DMS 273 (cell line): ENCODE results near the gene C6orf62.
"Not testable (repeated sequence)": the region's sequence is repeated elsewhere in the genome, so short reads cannot be mapped to it uniquely, and the experiment has no call there.

Source experiments
- DNase-seq: peaks from one replicate; lab custom pipeline; 2025; ENCODE audit not compliant: unreplicated experiment; lab: John Stamatoyannopoulos, UW

C6orf62 gene

DNA sequence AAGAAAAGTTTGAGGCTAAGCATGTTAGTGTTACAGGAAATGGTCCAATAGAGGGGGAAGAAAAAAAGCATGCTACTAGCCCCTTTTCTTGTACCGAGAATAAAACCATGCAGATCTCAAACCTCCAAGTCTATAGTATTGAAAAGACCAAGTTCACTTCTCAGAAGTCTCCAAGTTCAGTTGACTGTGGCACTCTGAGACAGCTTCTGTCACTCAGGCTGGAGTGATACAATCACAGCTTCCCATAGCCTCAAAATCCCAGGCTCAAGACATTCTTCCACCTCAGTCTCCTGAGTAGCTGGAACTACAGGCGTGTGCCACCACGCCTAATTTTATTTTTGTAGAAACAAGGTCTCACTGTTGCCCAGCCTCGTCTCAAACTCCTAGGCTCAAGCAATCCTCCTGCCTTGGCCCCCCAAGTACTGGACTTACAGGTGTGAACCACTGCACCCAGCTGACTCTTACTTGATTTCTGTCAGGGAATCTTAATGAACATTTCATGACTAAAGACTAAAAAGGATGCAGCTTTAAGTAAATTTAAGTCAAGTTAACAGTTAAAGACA is 16.2 kb downstream of the C6orf62 start:
- no peak for DNase-seq

DNA sequence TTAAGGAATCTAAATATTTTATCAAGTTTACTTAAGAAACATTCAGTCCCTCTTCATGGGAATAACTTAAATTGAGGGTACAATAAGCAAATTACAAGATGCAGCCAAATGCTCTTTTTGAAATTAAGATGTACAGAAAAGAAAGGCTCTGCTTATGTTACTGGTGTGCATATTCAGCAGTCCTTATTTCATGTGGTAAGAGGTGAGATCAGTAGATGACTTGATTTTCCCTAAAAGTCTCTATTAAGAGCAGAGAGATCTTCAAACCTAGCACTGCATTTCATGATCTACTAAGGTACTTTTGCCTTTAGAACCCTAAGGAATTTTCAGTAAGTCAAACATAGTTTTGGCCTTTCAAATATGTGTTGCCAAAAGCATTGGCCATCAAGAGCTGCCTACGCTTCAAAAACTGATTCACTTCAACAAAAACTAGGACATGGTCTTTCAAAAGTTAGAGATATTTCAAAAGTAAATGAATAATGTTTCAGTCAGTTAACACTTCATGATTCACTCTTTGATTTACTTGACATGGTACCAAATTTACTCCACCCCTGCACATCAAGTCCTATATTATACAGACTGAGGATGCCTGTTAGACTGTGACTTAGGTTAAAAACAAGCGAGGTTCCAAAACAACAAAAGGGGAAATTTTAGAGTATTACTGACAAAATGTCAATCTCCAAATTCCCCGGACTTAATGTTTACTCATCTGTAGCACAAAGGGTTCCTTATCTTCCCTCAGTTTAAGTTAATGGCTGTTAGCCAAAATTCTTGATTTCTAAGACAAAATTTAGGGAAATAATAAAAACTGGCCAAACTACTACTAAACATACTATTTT is 19.2 kb downstream of the C6orf62 start:
- no peak for DNase-seq

DNA sequence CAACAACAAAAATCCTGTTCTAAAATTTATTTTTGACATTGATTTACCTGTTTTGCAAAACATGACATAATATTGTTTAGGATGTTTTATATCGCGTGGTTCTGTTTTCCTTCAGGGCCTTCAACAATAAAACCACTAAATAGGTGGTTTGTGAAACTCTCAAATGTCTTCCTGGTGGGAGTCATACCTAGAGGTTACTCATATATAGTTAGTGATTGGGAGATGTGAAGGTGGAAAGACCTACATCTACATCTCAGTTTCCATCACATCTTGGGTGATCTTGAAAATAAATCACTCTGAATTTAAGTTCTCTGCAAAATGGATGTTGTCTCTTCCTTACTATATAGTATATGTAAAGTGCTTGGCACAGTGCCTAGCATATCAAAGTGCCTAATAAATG is 22.9 kb downstream of the C6orf62 start:
- DNase-seq = no peak

DNA sequence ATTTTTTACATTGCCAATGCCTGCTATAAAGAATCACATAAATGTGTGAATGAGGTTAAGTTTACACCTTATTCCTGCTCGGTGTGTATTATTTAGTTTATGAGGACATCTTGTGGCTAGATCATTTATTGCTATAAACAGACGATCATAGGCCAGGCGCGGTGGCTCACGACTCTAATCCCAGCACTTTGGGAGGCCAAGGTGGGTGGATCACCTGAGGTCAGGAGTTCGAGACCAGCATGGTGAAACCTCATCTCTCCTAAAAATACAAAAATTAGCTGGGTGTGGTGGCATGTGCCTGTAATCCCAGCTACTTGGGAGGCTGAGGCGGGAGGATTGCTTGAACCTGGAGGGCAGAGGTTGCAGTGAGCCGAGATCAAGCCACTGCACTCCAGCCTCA is 23.3 kb downstream of the C6orf62 start:
- peak; percentile 68 for DNase-seq

DNA sequence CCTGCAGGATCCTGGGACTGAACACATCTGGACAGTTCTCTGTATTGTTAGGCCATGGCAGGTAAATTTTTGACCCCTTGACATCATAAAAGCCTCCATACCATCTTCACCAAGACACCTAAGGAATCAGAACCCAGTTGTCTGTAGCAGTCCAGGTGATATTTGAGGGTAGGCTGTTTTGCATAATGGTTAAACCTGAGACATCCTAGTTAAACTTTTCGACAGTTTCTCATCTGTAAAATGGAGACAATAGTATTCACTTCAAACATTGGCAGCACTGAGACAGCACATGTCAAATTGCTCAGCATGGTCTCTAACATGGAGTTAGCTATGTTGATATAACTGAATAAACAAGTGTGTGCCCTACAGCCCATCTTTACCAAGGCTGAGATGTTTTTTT is 24.8 kb downstream of the C6orf62 start:
- DNase-seq = no peak

DNA sequence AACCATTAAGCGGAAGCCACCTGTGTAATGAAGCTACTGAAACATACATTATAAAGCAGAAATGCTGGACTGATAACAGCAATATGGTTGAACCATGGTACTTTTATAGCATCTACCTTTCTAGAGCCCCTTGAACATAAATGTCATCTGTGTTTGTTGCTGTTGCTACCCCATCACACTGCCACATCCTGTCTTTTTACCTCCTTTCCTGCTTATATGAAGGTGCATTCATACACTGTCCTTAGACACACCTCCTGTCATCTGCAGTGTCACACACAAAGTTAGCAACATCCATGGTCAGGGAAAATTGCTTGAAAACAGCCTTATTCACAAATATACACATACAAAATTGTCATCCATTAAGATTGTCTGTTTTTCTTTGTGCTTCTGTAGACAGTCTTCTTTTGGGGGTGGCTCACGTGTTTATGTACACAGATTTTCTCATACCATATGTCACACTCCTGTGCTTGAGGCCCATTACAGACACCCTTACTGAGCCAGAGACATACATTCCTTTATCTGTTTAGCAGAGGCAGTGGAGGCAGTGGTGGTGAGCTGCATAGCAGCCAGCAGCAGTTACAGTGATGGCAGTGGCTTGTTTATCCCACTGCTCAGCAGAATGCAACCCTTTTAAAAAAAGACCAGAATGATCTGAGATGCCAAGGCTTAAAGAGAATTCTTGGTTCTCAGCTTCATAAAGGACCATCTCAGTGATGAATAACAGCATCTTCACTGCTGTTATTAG is 25.9 kb downstream of the C6orf62 start:
- DNase-seq = peak; percentile 17

DNA sequence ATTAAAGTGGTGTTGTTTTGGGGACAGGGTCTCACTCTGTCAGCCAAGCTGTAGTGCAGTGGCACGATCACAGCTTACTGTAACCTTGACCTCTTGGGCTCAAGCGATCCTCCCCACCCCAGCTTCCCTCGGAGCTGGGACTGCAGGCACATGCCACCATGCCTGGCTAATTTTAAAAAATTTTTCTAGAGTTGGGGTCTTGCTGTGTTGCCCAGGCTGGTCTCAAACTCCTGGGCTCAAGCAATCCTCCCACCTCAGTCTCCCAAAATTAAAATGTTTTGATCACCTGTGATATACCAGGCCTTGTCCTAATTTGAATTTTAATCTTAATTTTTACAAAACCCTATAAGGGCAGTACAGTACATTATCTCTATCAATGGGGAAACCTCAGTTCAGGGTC is 26.5 kb downstream of the C6orf62 start:
- DNase-seq = no peak

DNA sequence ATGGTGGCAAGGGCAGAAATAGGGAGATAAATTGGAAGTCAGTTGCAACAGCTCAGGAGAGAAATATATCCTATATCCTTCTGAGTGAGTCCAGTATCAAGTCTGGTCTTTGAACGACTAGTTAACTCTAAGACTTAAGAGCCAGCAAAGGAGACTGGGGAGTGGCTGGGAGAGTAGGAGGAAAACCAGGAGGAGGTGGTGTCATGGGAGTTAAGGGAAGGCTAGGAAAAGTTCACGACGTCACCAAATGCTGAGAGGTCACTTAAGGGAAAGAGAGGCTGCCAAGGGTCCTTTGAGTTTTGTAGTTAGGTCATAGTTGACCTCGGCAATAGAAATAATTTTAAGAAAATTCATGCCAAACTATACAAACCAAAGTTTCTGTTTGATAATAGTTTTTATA is 27.0 kb downstream of the C6orf62 start:
- no peak for DNase-seq

DNA sequence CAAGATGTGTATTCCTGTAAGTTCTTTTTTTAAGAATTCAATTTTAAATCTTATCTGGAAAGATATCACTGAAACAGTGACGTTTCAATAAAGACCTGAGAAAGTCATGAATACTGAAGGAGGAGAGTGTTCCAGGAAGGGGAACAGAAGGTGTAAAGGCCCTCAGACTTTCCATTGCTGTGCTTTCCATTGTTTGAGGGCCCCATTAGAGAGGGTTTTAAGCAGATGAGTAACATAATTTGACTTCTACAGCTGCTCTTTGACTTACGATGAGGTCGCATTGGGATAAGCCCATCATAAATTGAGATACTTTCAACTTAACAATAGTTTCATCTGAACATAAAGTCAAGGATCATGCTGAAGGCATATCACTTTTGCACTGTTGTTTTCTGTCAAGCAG is 27.4 kb downstream of the C6orf62 start:
- no peak for DNase-seq

DNA sequence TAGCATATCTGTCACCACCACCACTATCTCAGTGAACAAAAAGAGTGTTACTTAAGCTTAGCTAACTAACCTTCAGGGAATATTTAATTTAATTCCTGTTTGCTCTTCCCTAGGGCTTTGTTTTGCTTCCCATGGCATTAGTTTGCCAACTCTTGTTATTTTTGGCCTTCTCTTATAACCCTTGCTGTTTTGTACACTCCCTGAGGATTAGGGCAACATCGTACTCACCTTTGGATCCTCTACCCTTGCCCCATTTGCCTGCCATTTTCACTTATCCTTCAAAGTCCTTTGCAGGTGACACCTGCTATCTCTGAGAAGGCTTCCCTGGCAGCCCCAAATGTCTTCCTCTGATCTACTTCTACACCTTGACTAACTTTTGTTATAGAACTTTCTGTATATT is 28.4 kb downstream of the C6orf62 start:
- DNase-seq = no peak

DNA sequence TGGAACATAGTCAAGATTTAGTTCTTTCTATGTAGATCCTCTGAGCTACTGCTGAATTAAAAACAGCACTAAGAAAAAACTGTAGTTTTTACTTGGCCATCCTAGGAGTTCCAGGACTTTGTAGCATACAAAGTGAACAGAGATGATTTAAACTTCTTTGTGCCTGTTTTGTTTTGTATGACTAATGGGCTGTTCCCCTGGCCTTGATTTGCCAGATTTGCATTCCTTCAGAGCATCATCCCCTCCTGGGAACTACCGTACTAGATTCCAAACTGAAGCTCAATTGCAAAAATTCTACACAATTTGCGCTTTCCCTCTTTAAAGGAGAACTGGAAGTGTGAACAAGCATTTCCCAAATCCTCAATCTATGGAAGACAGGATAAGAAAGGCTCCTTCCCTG is 29.0 kb downstream of the C6orf62 start:
- no peak for DNase-seq

DNA sequence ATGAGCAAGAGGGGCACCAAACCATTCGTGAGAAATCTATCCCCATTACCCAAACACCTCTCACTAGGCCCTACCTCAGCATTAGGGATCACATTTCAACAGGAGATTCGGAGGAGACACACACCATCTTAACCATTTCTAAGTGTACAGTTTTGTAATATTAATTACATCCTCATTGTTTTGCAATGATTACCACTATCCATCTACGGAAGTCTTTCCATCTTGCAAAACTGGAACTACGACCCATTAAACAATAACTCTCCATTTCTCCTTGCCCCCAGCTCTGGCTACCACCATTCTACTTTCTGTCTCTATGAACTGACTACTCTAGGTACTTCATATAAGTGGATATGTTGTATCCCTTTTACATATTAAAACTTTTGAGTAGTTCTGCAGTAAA is 32.0 kb downstream of the C6orf62 start:
- no peak for DNase-seq

DNA sequence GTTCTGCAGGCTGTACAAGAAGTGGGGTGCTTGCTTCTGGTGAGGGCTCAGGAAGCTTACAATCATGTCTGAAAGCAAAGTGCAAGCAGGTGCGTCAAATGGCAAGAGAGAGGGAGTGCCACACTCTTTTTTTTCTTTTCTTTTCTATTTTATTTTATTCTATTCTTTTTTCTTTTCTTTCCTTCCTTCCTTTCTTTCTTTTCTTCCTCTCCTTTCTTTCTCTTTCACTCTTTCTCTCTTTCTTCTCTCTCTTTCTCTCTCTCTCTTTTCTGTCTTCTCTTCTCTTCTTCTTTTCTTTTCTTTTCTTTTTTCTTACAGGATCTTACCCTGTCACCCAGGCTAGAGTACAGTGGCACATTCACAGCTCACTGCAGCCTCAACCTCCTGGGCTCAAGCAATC is 32.5 kb downstream of the C6orf62 start:
- DNase-seq = no peak

DNA sequence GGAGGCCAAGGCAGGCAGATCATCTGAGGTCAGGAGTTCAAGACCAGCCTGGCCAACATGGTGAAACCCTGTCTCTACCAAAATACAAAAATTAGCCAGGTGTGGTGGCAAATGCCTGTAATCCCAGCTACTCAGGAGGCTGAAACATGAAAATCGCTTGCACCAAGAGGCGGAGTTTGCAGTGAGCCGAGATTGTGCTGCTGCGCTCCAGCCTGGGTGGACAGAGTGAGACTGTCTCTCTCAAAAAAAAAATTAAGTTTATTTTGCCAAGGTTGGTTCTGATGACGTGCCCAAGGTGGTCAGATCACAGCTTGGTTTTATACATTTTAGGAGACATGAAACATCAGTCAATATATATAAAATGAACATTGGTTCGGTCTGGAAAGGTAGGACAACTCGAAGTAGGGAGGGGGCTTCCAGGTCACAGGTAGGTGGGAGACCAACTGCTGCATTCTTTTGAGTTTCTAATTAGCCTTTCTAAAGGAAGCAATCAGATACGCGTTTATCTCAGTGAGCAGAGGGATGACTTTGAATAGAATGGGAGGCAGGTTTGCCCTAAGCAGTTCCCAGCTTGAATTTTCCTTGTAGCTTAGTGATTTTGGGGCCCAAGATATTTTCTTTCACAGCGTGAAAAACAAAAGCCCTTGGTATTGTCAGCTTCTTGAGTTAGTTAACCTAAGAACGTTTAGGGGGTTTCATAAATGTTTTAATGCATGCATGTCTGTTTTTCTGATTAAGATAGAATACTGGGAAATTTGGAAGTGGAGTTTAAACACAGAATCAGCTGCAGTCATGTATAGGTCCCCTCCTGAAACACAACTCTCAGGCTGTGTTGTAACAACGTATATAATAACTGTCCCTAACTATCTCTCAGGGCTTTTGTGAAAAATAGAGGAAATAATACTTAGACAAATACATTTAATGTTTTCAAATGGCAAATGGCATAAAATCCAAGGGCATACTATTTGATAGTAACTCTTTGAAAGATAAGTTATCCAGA is 35.4 kb downstream of the C6orf62 start:
- DNase-seq = no peak

DNA sequence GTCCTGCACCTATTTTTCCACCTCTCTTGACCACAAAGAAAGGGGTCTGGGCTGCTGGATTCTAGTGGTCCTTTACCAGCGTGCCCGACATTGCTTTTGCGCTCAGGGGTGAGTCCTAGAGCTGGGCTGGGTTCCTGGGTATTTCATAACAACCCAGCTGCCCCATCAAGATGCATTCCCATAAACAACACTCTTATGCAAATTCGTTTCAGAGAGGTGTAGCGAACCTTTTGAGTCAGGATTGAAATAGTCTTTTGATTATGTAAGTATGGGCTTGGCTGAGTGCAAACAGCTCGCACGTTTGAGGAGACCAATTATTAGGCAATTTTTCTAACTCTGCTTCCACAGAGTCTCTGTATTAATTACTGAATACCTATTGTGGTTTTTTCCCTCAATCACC is 38.4 kb downstream of the C6orf62 start:
- DNase-seq = no peak

DNA sequence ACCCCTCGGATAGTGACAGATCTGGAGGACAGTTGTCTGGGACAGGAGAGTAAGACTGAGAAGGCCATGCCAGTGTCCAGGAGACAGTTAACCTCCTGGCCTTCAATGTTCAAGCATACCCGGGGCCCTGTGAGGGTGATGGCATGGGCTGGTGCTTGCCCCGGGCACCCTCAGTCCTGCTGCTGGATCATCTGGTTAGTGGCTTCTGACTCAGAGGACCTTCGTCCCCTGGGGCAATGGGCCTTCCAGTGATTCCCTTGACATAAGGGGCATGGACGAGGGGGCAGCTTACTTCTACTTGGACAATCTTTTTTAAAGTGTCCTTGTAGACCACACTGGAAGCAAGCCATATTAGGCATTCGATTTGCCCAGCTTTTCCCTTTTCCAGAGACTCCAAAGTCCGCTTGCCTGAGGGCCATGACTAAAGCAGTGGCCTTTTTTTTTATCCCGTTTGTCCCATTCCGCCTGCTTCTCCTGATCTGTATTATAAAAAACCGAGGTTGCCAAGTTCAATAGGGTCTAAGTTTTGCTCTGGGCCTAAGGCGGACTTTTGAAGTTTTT is 40.1 kb downstream of the C6orf62 start:
- not testable (repeated sequence) for DNase-seq

DNA sequence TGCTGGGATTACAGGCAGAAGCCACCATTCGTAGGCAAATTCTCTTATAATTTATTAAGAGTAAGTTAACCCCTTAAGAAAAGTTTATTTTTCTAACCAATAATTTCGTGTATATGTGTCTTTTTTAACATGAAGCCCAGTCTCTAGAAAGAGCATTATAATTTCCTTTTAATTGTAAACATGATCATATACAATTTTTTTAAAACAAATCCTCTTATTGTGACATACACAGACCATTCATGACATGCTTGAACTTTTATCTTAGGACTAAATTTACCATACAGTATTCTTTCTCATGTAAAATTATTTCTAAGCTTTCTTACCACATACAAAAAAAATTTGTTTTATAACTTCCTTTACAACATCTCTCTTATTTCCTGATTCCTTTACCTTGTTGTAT is 45.3 kb downstream of the C6orf62 start:
- peak; percentile 17 for DNase-seq

DNA sequence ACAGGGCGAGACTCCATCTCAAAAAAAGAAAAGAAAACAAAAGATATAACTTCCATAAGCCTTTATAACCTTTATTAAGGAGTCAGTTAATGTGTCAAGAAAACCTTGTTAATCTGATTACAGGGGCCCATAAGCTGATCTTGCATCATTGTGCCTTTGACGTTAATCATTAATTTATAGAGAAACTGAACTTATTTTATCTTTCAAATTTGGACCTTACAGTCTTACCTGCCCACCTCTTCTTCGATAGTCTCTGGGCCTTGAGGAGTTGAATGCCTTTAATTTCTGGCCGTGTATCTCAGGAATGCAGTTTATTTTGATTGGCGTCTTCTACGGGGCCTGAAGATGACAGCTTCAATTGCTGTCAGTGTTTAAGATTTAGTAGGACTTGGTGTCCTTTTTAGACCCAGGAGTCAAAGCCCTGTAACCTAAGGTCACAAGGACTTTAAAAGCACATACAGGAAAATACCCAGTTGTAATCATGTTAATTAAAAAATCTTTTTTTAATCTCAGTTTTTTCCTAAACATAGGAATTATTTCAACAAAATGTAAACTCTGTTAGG is 46.3 kb downstream of the C6orf62 start:
- no peak for DNase-seq

DNA sequence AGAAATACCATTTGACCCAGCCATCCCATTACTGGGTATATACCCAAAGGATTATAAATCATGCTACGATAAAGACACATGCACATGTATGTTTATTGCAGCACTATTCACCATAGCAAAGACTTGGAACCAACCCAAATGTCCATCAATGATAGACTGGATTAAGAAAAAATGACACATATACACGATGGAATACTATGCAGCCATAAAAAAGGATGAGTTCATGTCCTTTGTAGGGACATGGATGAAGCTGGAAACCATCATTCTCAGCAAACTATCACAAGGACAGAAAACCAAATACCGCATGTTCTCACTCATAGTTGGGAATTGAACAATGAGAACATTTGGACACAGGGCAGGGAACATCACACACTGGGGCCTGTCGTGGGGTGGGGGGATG is 47.9 kb downstream of the C6orf62 start:
- not testable (repeated sequence) for DNase-seq

DNA sequence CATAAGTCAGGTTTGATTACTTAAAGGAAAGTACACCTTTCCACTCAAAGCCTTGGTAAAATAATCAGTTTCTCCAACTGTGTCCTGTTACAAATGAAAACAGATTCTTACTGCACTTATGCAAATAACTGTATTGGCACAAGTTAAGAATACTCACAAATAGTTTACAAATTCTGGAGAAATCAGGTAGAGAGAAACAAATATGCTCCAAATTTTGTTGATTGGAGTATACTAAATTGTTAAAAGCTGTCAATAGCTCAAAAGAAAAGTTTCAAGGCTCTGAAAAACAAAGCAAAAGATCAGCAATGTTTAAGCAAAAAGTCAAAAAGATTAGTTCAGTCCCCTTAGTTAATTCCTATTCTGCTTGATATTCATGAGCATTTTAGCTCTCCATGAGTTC is 48.5 kb downstream of the C6orf62 start:
- DNase-seq = not testable (repeated sequence)
